Mesothelial cell of epicardium (in vitro differentiated cells): Measurements from ENCODE around the gene STN1. TPM values are rescaled to one million over a fixed set of nuclear protein-coding genes. Genes with fewer than 3 reads are reported as not detected.

Experiments used
- DNase-seq, 2 experiments: peaks; one replicate each; pipeline ENCODE4 v3.0.0; 2021; ENCODE audit warnings: low spot score in 2 of 2; ENCODE audit not compliant: unreplicated experiment in 2 of 2
- H3K27ac Mint-ChIP-seq: 2 replicates; pipeline ENCODE4 v1.8.0; 2021; ENCODE audit warnings: mixed read lengths
- H3K27me3 Mint-ChIP-seq: 2 replicates; pipeline ENCODE4 v1.8.0; 2021; ENCODE audit warnings: low read depth, mixed read lengths
- H3K36me3 Mint-ChIP-seq: 2 replicates; pipeline ENCODE4 v1.8.0; 2021; ENCODE audit warnings: mixed read lengths
- H3K4me1 Mint-ChIP-seq: 2 replicates; pipeline ENCODE4 v1.8.0; 2021; ENCODE audit warnings: mixed read lengths
- H3K4me3 Mint-ChIP-seq: 2 replicates; pipeline ENCODE4 v1.8.0; 2021; ENCODE audit warnings: mild to moderate bottlenecking, moderate library complexity, mixed read lengths
- H3K9me3 Mint-ChIP-seq: 2 replicates; pipeline ENCODE4 v1.8.0; 2021; ENCODE audit warnings: mixed read lengths
- total RNA-seq: library from RNA; stranded (reverse); gene quantifications from 3 replicates; pipeline ENCODE4 v1.2.1, GENCODE V29; 2021
- TF ChIP-seq, protein P1 (sequence below): fragments of 200-600 bp; sonication (generic); IDR thresholded peaks from one replicate; pipeline ENCODE4 v1.5.0; 2021; ENCODE audit warnings: antibody characterized with exemption; ENCODE audit not compliant: unreplicated experiment

Gene STN1
- total RNA-seq, 1 donor from 2014 or later: 14.2 TPM

DNA sequence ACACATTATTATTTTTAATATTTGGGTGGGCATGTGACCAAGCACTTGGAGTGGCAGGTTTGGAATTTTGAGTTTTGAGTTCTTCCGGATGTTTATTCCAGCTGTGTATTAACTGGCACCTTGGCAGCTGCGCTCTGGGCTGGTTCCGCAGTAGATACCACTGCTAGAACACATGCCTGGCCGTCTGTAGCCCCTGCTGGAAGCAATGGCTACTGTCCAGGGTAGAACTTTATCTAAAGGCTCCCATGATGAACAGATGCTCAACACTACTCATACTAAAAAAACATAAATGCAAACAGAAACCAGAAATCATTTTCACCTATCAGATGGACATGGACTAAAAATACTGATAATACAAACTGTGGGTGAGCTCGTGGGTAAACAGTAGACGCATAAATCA is 43.3 kb downstream of the STN1 start:
- no peak for DNase-seq
- Mint-ChIP-seq H3K27ac (no peak overlapping the region), H3K4me1 (peaks cover 14% of the 10 kb centered on the region), H3K4me3 (no peak overlapping the region), H3K36me3 (peaks cover 11% of the 10 kb centered on the region), H3K9me3 (no peaks in the 10 kb centered on the region), H3K27me3 (no peaks in the 10 kb centered on the region)
- TF ChIP-seq, protein P1, sequence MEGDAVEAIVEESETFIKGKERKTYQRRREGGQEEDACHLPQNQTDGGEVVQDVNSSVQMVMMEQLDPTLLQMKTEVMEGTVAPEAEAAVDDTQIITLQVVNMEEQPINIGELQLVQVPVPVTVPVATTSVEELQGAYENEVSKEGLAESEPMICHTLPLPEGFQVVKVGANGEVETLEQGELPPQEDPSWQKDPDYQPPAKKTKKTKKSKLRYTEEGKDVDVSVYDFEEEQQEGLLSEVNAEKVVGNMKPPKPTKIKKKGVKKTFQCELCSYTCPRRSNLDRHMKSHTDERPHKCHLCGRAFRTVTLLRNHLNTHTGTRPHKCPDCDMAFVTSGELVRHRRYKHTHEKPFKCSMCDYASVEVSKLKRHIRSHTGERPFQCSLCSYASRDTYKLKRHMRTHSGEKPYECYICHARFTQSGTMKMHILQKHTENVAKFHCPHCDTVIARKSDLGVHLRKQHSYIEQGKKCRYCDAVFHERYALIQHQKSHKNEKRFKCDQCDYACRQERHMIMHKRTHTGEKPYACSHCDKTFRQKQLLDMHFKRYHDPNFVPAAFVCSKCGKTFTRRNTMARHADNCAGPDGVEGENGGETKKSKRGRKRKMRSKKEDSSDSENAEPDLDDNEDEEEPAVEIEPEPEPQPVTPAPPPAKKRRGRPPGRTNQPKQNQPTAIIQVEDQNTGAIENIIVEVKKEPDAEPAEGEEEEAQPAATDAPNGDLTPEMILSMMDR: no peak

DNA sequence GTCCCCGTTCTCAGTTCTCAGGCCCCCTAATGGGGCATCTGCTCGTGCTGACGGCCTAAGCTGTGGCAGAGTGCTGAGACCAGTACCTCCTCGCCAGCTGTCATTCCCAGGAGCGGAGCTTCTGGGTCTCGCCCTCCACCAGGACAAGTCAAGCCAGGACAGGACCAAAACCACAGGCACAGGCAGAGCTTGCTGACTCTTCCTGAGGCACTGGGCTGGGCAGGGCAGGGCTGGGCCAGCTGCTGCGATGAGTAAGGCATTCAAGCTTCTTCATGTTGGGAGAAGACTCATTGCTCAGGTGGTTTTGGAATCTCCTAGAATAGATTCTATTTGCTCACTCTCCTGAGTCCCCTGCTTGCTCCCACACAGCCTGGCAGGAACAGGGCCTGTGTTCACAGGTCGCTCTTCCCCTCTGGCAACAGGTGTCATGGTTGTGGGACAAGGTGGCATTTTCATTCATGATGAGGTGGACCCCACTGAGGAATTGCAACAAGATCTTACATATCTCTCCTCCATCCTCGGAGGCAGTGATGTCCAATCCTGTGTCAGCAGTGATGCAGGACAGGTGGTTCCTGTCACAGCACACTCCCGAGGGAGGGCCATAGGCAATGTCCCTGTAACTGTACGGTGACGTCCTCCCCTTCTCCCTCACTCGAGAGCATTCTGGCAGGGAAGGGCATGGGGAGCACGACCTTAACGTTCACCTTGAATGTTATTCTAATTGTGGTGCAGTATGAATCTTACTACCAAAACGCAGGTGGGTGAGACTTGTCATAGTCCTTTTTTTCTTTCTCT is 45.6 kb downstream of the STN1 start:
- Mint-ChIP-seq H3K36me3 (peaks cover 3% of the 10 kb centered on the region), H3K27me3 (no peaks in the 10 kb centered on the region), H3K4me1 (peaks cover 13% of the 10 kb centered on the region), H3K4me3 (no peak overlapping the region), H3K27ac (no peak overlapping the region), H3K9me3 (no peaks in the 10 kb centered on the region)
- DNase-seq: no peak
- TF ChIP-seq, protein P1: no peak

DNA sequence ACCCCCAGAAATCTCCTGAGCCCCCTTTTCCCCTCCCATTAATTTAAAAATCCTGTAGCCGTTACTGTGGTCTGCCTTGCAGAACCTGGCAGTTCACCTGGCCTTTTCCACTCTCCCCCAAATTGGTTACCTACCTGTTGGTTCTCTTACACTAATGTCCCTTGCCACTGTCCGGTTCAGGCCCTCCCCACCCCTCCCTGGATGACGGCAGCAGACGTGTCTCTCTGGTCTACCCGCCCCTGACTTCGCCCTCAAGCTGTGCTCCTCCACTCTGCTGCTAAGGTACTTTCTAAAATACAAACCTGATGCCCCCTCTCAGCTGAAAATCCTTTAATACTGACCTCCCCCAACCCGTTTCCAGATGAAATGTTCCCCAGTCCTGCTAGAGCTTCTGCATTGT is 47.0 kb downstream of the STN1 start:
- H3K9me3 Mint-ChIP-seq: no peaks in the 10 kb centered on the region
- peaks cover 3% of the 10 kb centered on the region for H3K36me3 Mint-ChIP-seq
- H3K4me3 Mint-ChIP-seq: no peak overlapping the region
- TF ChIP-seq, protein P1: no peak
- no peak for DNase-seq
- H3K27me3 Mint-ChIP-seq: no peaks in the 10 kb centered on the region
- H3K27ac Mint-ChIP-seq: no peak overlapping the region
- peaks cover 13% of the 10 kb centered on the region for H3K4me1 Mint-ChIP-seq

DNA sequence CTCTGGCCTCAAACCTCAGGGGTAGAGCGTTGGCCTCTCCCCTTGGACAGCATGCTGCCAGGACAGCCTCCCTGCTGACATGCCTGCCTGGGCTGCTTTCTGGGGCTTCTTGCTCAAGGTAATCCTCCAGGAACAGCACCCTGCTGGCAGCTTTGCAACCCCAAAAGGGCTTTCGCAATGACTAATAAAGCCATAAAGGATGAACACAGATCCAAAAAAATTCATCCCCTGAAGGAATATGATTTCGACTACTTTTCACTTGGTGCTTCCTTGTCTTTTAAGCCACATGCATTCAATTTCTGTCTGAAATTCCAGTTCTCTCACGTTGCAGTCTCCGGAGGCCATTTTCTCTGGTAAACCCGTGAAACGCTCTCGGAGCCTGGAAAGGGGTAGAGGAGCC is 47.5 kb downstream of the STN1 start:
- peaks cover 3% of the 10 kb centered on the region for H3K36me3 Mint-ChIP-seq
- no peak overlapping the region for H3K4me3 Mint-ChIP-seq
- TF ChIP-seq, protein P1: no peak
- H3K9me3 Mint-ChIP-seq: peaks cover under 1% of the 10 kb centered on the region
- H3K27ac Mint-ChIP-seq: peak overlapping the region; percentile 39
- no peak for DNase-seq
- no peaks in the 10 kb centered on the region for H3K27me3 Mint-ChIP-seq
- H3K4me1 Mint-ChIP-seq: peaks cover 13% of the 10 kb centered on the region

DNA sequence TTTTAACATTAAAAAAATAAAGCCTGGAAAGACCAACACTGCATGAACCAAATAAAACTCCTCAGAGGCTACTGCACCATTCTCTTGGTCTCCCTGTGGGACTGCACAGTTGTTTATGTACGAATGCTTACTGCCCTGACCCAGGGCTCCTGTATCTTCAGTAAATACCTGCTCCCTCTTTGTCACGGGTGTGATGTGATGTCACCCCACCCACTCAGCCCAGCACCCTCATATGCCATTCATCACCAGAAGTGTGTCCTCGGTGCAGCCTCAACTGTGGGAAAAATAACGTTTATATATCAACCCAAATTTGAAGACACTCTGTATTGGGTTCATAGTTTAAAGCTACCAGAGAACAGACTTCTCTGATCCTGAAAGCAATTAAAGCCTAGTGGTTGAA is 48.6 kb downstream of the STN1 start:
- Mint-ChIP-seq H3K4me1 (peaks cover 13% of the 10 kb centered on the region), H3K9me3 (peaks cover 10% of the 10 kb centered on the region), H3K4me3 (no peak overlapping the region), H3K27ac (no peak overlapping the region), H3K36me3 (peaks cover 5% of the 10 kb centered on the region), H3K27me3 (no peaks in the 10 kb centered on the region)
- TF ChIP-seq, protein P1: no peak
- no peak for DNase-seq
